ENCODE results near the gene ARHGAP6.

Gene ARHGAP6

GRCh38 chrX:11408109-11408405, 257.7 kb downstream of the ARHGAP6 start:
- Mint-ChIP-seq H3K36me3 (no peaks in the 10 kb centered on the region), H3K4me1 (ENCODE audit: low read depth) (no peaks in the 10 kb centered on the region), H3K27ac (no peak overlapping the region), H3K4me3 (no peak overlapping the region), H3K27me3 (no peaks in the 10 kb centered on the region), H3K9me3 (ENCODE audit: low read depth) (no peaks in the 10 kb centered on the region)

- H3K9me3 Mint-ChIP-seq (ENCODE audit: low read depth) = no peaks in the 10 kb centered on the region
These were observed 258.2 kb downstream of the ARHGAP6 start for GRCh38 chrX:11407331-11408108.

DNA sequence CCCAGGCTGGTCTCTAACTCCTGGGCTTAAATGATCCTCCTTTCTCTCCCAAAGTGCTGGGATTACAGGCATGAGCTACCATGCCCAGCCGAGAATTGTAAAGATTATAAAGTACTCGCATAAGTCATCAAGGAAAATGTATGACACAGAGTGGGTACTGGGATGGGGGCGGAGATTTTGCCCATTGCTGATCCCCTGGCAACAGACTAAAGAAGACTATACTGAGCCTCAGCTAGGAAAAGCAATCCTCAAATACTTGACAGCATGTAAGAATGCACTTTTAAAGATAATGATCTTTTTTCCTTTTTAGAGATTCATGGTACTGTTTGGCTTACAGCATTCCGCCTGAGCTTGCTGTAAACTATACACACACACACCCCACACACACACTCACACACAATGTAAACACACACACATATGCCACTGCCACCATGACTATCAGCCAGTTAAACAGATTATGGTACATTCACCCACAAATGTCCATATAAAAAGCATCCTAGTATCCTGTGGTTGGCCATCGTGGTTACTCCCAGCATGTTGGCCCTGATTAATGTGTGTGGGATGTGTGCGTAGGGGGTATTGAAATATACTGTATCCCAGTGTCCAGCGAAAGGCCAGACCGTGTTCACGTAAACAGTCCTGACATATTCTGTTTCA, 259.5 kb downstream of the ARHGAP6 start:
- H3K4me1 Mint-ChIP-seq (ENCODE audit: low read depth) = no peaks in the 10 kb centered on the region
- H3K27me3 Mint-ChIP-seq = no peaks in the 10 kb centered on the region
- no peaks in the 10 kb centered on the region for H3K36me3 Mint-ChIP-seq
- H3K9me3 Mint-ChIP-seq (ENCODE audit: low read depth) = no peaks in the 10 kb centered on the region
- no peak overlapping the region for H3K27ac Mint-ChIP-seq
- no peak overlapping the region for H3K4me3 Mint-ChIP-seq

More at GRCh38 chrX:11407331-11408108, 258.2 kb downstream of the ARHGAP6 start:
- Mint-ChIP-seq H3K4me3 (no peak overlapping the region), H3K36me3 (no peaks in the 10 kb centered on the region), H3K27me3 (no peaks in the 10 kb centered on the region), H3K27ac (no peak overlapping the region), H3K4me1 (ENCODE audit: low read depth) (no peaks in the 10 kb centered on the region)

DNA sequence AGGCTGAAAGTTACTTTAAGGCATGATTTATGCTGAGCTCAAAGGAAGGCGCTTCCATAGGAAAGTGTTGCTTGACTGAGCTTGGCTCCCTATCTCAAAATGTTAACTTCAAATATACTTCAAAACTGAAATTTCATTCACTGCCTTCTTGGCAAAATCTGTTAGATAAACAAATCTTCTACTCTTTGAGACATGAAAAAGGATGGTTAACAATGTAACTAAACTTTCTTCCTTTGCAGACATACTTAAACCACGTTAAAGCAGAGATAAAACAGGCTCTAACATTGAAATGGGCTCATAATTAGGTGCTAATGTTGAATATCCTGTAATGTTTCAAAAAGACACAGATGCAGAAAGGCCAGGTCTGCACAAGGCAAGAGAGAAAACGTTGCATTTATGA, 262.1 kb downstream of the ARHGAP6 start:
- no peaks in the 10 kb centered on the region for H3K36me3 Mint-ChIP-seq
- H3K4me3 Mint-ChIP-seq = no peak overlapping the region
- H3K27me3 Mint-ChIP-seq = no peaks in the 10 kb centered on the region

DNA sequence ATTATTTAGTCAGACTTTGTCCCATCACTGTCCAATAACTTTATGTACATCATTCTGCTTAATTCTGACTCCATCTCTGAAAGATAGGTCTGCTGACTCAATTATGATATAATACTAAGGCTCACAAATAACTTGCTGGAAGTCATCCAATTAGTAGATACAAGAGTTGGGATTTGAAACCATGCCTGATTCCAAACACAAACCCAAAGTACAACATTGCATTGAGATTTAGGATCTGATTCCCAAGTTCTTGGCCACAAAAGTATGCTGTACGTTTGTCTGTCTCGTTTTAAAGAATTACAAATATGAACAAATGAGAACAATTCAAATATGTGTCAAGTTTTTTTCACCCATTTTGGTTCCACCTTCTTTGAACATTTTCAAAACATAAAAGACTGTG, 263.8 kb downstream of the ARHGAP6 start:
- Mint-ChIP-seq H3K36me3 (no peaks in the 10 kb centered on the region), H3K27me3 (no peaks in the 10 kb centered on the region), H3K27ac (no peak overlapping the region), H3K4me3 (no peak overlapping the region), H3K9me3 (ENCODE audit: low read depth) (no peaks in the 10 kb centered on the region), H3K4me1 (ENCODE audit: low read depth) (no peaks in the 10 kb centered on the region)

More for the DNA sequence above, 262.1 kb downstream of the ARHGAP6 start:
- H3K27ac Mint-ChIP-seq = no peak overlapping the region
- H3K4me1 Mint-ChIP-seq (ENCODE audit: low read depth) = no peaks in the 10 kb centered on the region
- no peaks in the 10 kb centered on the region for H3K9me3 Mint-ChIP-seq (ENCODE audit: low read depth)

- H3K27ac Mint-ChIP-seq = no peak overlapping the region
- H3K4me1 Mint-ChIP-seq (ENCODE audit: low read depth) = no peaks in the 10 kb centered on the region
- H3K9me3 Mint-ChIP-seq (ENCODE audit: low read depth) = no peaks in the 10 kb centered on the region
- H3K27me3 Mint-ChIP-seq = no peaks in the 10 kb centered on the region
- no peak overlapping the region for H3K4me3 Mint-ChIP-seq
- H3K36me3 Mint-ChIP-seq = no peaks in the 10 kb centered on the region
These were observed 266.1 kb downstream of the ARHGAP6 start for GRCh38 chrX:11399489-11400094.

DNA sequence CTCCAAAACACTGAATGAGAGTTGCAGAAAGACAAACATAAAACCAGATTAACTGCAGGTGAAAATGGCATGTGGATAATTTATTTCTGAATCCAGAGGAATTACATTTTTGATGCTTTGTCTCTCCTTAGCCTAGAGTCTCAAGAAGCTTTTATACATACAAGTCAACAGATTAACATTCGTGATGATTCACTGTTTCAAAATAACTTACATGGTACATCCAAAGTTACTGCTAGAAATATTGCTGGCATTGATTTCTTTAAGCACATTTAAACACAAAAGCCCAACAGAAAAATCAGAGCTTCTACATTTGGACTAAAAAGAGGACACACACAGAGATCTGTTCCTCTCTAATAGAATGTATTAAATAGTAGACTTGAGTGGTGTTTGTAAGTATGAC, 266.9 kb downstream of the ARHGAP6 start:
- Mint-ChIP-seq H3K27me3 (no peaks in the 10 kb centered on the region), H3K4me3 (no peak overlapping the region), H3K36me3 (no peaks in the 10 kb centered on the region), H3K27ac (no peak overlapping the region), H3K4me1 (ENCODE audit: low read depth) (no peaks in the 10 kb centered on the region), H3K9me3 (ENCODE audit: low read depth) (no peaks in the 10 kb centered on the region)

DNA sequence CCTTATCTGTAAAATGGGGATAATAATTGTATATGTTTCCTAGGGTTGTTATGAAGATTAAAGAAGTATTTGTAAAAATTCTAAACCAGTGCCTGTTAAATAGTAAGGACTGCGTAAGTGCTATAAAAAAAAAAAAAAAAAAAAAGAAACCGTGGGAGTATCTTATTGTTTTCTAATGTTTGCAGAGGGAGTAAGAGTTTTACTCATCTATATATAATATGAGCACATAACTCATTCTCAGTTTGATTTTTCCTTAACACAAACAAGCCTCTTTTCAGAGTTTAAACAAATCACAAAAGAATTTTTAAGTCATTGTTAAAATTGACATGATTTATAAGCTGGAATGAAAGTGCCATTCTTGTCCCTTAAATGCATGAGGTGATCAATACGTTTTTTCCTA, 267.6 kb downstream of the ARHGAP6 start:
- Mint-ChIP-seq H3K27me3 (no peaks in the 10 kb centered on the region), H3K36me3 (no peaks in the 10 kb centered on the region), H3K4me1 (ENCODE audit: low read depth) (no peaks in the 10 kb centered on the region), H3K27ac (no peak overlapping the region), H3K9me3 (ENCODE audit: low read depth) (no peaks in the 10 kb centered on the region), H3K4me3 (no peak overlapping the region)

DNA sequence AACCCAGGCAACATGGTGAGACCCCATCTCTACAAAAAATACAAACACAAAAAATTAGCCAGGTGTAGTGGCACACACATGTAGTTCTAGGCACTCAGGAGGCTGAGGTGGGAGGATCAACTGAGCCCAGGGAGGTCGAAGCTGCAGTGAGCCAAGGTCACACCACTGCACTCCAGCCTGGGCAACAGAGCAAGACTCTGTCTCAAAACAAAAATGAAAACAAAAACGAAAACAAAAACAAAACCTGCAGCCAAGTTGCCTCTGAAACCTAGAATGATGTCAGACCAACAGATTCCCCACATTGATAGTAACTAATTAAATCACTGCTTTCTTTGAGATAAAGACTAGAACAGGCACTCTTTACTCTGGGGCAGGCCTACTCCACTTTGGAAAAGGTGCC, 268.0 kb downstream of the ARHGAP6 start:
- no peaks in the 10 kb centered on the region for H3K36me3 Mint-ChIP-seq
- H3K4me3 Mint-ChIP-seq = no peak overlapping the region
- no peak overlapping the region for H3K27ac Mint-ChIP-seq
- H3K4me1 Mint-ChIP-seq (ENCODE audit: low read depth) = no peaks in the 10 kb centered on the region
- no peaks in the 10 kb centered on the region for H3K9me3 Mint-ChIP-seq (ENCODE audit: low read depth)
- no peaks in the 10 kb centered on the region for H3K27me3 Mint-ChIP-seq

GRCh38 chrX:11395859-11396258, 269.9 kb downstream of the ARHGAP6 start:
- Mint-ChIP-seq H3K27ac (no peak overlapping the region), H3K9me3 (ENCODE audit: low read depth) (no peaks in the 10 kb centered on the region), H3K27me3 (no peaks in the 10 kb centered on the region), H3K36me3 (no peaks in the 10 kb centered on the region), H3K4me1 (ENCODE audit: low read depth) (no peaks in the 10 kb centered on the region), H3K4me3 (no peak overlapping the region)

DNA sequence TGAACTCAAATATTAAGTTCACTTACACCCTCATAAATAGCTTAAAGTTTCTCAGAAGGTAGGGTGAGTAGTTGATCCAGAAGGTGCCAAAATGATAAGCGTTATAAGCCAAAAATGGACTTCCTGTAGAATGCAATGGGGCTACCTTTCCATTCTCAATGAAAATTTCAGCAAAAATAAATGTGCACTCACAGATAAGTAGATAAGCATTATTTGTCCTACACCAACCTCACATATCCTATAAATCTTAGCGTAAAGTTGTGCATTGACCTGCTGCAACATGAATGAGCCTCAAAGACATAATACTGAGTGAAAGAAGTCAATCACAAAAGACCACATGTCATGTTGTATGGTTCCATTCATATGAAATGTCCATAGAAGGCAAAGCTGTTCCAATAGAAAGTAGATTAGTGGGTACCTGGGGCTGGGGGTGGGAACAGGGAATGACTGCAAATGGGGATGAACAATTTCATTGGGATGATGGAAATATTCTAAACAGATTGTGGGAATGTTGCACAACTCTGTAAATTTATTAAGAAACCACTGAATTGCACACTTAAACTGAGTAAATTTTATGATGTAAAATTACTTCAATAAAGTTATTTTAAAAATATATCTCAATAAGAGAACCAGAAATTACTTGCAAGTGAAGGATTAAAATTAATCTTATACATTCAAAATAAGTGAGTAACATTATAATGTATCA, 271.6 kb downstream of the ARHGAP6 start:
- Mint-ChIP-seq H3K4me1 (ENCODE audit: low read depth) (no peaks in the 10 kb centered on the region), H3K9me3 (ENCODE audit: low read depth) (no peaks in the 10 kb centered on the region), H3K4me3 (no peak overlapping the region), H3K27me3 (no peaks in the 10 kb centered on the region), H3K27ac (no peak overlapping the region), H3K36me3 (no peaks in the 10 kb centered on the region)

- Mint-ChIP-seq H3K9me3 (ENCODE audit: low read depth) (no peaks in the 10 kb centered on the region), H3K27me3 (no peaks in the 10 kb centered on the region), H3K27ac (no peak overlapping the region), H3K4me3 (no peak overlapping the region), H3K4me1 (ENCODE audit: low read depth) (no peaks in the 10 kb centered on the region), H3K36me3 (no peaks in the 10 kb centered on the region)
These were observed 278.9 kb downstream of the ARHGAP6 start for GRCh38 chrX:11386812-11387211.

GRCh38 chrX:11386001-11386523, 279.7 kb downstream of the ARHGAP6 start:
- Mint-ChIP-seq H3K9me3 (ENCODE audit: low read depth) (no peaks in the 10 kb centered on the region), H3K36me3 (no peaks in the 10 kb centered on the region), H3K27me3 (no peaks in the 10 kb centered on the region), H3K4me1 (ENCODE audit: low read depth) (no peaks in the 10 kb centered on the region), H3K27ac (no peak overlapping the region), H3K4me3 (no peak overlapping the region)

DNA sequence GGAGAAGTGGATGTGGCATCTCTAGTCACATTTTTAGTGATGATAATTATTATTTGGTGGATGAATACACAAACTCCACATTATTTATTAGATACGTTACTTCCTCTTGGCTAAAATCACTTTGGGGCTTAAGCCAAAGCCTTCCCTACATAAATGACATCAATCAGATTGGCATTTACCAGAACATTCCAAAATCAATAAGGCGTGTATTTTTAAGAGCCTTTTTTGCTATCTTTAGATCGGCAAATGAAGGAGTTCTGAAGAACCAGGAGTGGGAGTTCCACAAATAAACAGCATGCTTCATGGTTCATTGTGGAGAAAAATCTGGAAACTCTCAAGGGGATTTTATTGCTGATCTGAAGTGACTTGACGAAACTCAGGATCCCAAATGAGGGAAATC, 282.8 kb downstream of the ARHGAP6 start:
- H3K9me3 Mint-ChIP-seq (ENCODE audit: low read depth) = no peaks in the 10 kb centered on the region
- no peak overlapping the region for H3K4me3 Mint-ChIP-seq
- H3K36me3 Mint-ChIP-seq = no peaks in the 10 kb centered on the region
- no peak overlapping the region for H3K27ac Mint-ChIP-seq
- no peaks in the 10 kb centered on the region for H3K4me1 Mint-ChIP-seq (ENCODE audit: low read depth)
- H3K27me3 Mint-ChIP-seq = no peaks in the 10 kb centered on the region

DNA sequence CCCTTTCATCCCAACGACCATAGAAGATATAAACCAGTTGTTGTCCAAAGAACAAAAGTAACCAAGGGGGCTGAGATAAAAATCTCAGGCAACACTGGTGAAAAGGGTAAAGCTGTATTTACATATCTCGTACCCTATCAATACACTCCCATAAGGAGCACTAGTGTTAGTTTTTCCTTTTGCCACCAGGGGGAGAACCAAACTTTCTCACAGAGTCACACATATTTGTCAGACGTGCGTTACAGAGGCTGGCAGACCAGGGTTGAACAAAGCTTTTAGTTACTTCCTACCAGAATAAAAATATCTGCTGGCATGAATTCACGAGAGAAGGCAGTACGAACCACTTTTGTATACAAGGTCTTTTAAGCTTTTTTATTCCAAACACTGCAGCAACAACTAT, 284.3 kb downstream of the ARHGAP6 start:
- Mint-ChIP-seq H3K27ac (no peak overlapping the region), H3K9me3 (ENCODE audit: low read depth) (no peaks in the 10 kb centered on the region), H3K36me3 (no peaks in the 10 kb centered on the region), H3K4me1 (ENCODE audit: low read depth) (no peaks in the 10 kb centered on the region), H3K4me3 (no peak overlapping the region), H3K27me3 (no peaks in the 10 kb centered on the region)

All from activated naive CD8-positive, alpha-beta T cell (primary cell).